ENCODE results near the gene URM1.

- TF ChIP-seq POLR2A (IDR thresholded peaks at IDR 0.05) (no peak), POLR2AphosphoS5 (IDR thresholded peaks at IDR 0.05) (no peak)
- TF ChIP-seq, protein P1, sequence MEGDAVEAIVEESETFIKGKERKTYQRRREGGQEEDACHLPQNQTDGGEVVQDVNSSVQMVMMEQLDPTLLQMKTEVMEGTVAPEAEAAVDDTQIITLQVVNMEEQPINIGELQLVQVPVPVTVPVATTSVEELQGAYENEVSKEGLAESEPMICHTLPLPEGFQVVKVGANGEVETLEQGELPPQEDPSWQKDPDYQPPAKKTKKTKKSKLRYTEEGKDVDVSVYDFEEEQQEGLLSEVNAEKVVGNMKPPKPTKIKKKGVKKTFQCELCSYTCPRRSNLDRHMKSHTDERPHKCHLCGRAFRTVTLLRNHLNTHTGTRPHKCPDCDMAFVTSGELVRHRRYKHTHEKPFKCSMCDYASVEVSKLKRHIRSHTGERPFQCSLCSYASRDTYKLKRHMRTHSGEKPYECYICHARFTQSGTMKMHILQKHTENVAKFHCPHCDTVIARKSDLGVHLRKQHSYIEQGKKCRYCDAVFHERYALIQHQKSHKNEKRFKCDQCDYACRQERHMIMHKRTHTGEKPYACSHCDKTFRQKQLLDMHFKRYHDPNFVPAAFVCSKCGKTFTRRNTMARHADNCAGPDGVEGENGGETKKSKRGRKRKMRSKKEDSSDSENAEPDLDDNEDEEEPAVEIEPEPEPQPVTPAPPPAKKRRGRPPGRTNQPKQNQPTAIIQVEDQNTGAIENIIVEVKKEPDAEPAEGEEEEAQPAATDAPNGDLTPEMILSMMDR (IDR thresholded peaks at IDR 0.05), result no peak
These were observed 14.6 kb downstream of the URM1 start for GRCh38 chr9:128385496-128386460.
